ENCODE data around the gene SETBP1. TPM values are rescaled to one million over a fixed set of nuclear protein-coding genes. Genes with fewer than 3 reads are reported as not detected.

The SETBP1 gene
- total and polyA plus RNA-seq, 9 of the 15 experiments (the other 6 are each of a cell fraction or from before 2014, with no cell fraction given): under 0.01 to 0.13 (median 0.04) TPM

GRCh38 chr18:44763327-44763726 is 82.6 kb downstream of the SETBP1 start (continued):
- TF ChIP-seq FOXA1 (IDR thresholded peaks at IDR 0.05; ENCODE audit: borderline replicate concordance): no peak

- H3K9ac ChIP-seq (ENCODE audit: insufficient read depth in 1 of 2, low read depth in 2 of 2, low read length in 2 of 2): no peak overlapping the region
- H3K4me1 ChIP-seq (replicated peaks in 1 of 2; ENCODE audit: control insufficient read depth in 2 of 2, insufficient read depth in 2 of 2, low read length in 2 of 2): no peaks in the 10 kb centered on the region; a peak in 1 of 5 replicates
- no peak overlapping the region for H3K27ac ChIP-seq (ENCODE audit: extremely low read depth, low read depth, low read length)
- intact Hi-C loops (cut with micrococcal nuclease) (no loop called here), in situ Hi-C loops (cut with MboI) (no loop called here)
- ChIA-PET CTCF (ENCODE audit: low intra/inter-chr PET ratio) (no interaction called here), POLR2A (no interaction called here)
- no peak for DNase-seq (ENCODE audit: extremely low read depth in 1 of 4, low spot score in 3 of 4)
- no peaks in the 10 kb centered on the region; a peak in 1 of 5 replicates for H3K27me3 ChIP-seq (ENCODE audit: control insufficient read depth in 2 of 2, insufficient read depth in 2 of 2, low read length in 2 of 2)
- no peak for FAIRE-seq
- no peak overlapping the region for H2AFZ ChIP-seq (ENCODE audit: low read depth, low read length)
- TF ChIP-seq HDGF (IDR thresholded peaks at IDR 0.05): no peak
- TF ChIP-seq SMARCB1 (IDR thresholded peaks at IDR 0.05; ENCODE audit: insufficient read length, low read depth): no peak
- no peak for TF ChIP-seq COPS2 (conservative IDR thresholded peaks at IDR 0.05)
- TF ChIP-seq HMBOX1 (IDR thresholded peaks at IDR 0.05): no peak
- no peaks in the 10 kb centered on the region for H3K79me2 ChIP-seq (ENCODE audit: control insufficient read depth, insufficient read depth, low read length)
- H3K36me3 ChIP-seq (ENCODE audit: control insufficient read depth, insufficient read depth, low read length): no peaks in the 10 kb centered on the region
- BruUV-seq (replicated peaks): no TSS peak
- H3K9me3 ChIP-seq (replicated peaks; ENCODE audit: control insufficient read depth, insufficient read depth, low read depth, low read length): no peaks in the 10 kb centered on the region
- no peak overlapping the region for H3K4me2 ChIP-seq (ENCODE audit: insufficient read depth, low read length)
- no peak overlapping the region for H3K4me3 ChIP-seq
- no peaks in the 10 kb centered on the region for H3K9me1 ChIP-seq (ENCODE audit: control insufficient read depth, insufficient read depth, low read length)
- ATAC-seq: no peak
- 17% methylated on average over 3 of the region's 3 CpGs for WGBS (ENCODE audit: insufficient coverage, low coverage, missing lambda C conversion rate)
- H4K20me1 ChIP-seq (replicated peaks; ENCODE audit: control insufficient read depth, insufficient read depth, low read length): no peaks in the 10 kb centered on the region
These were observed 84.2 kb downstream of the SETBP1 start for GRCh38 chr18:44764863-44765262.
